ENCODE data around the gene NCF4.

Gene NCF4

DNA sequence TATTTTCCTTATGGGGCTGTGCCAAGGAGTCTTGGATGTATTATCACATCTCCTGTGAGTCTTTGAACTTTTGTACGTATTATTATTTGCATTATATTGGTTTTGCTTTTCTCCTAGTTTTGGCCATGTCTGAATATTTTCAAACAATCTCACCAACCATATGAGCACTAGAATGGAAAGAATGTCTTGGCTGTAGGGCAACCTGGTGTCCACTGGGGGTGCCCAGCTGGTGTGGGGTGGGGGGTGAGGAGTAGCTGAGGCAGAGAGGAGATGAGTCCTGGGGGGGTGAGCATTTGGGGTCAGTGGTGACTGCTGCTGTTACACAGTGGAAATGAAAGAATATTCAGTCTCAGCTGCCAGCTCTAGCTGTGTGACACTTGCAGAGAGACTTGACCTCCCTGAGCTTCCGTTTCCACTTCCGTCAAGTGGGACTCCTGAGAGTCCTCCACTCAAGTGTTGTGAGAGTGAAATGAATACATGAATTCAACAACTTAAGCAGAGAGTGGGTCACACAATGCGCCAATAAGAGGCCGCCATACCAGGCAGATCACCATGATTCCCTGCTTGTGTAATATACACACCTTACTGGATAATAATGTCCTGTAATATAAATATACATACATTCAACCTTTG lies 31.3 kb upstream of the NCF4 start:
- H3K4me1 Mint-ChIP-seq: peaks cover 11% of the 10 kb centered on the region
- no peak overlapping the region for H3K4me3 Mint-ChIP-seq
- ATAC-seq (no peak), DNase-seq (ENCODE audit: low spot score in 2 of 2) (no peak)
- no peaks in the 10 kb centered on the region for H3K36me3 Mint-ChIP-seq
- no peaks in the 10 kb centered on the region for H3K9me3 Mint-ChIP-seq
- no peak overlapping the region for H3K27ac Mint-ChIP-seq

DNA sequence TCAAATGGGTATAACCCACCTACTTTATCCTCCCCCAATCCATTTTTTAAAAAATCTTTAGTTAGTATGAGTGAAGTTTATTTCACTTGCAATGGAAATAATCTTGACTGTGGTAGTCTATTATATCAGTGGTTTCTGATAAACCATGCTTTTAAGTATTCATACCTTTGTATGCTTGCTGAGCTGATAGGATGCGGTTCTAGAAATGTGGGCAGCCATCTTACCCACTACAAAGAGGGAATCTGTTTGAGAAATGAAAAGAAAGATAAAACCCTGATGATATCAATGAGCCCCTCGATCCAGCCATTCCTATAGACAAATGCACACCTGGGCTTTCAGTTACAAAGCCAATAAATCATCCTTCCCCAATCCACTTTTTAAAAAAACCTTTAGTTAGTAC lies 30.2 kb upstream of the NCF4 start:
- ATAC-seq: no peak
- no peaks in the 10 kb centered on the region for H3K9me3 Mint-ChIP-seq

DNA sequence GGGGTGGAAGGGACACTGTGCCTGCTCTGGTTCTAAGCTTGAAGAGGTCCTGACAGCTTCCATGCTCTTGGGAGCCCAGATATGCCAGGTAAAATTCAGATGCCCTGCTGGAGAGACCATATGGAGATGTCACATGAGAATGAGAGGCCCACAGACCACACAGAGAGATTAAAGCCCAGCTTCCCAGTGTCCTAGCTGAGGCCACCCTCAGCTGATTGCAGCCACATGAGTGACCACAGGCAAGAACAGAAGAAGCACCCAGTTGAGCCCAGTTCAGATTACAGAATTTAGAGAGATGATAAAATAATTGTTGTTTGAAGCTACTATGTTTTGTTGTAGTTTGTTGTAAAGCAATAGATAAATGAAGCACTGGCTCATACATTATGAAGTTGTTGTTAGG lies 29.6 kb upstream of the NCF4 start:
- Mint-ChIP-seq H3K36me3 (no peaks in the 10 kb centered on the region), H3K27ac (no peak overlapping the region), H3K4me1 (peaks cover 11% of the 10 kb centered on the region), H3K9me3 (no peaks in the 10 kb centered on the region), H3K4me3 (no peak overlapping the region)
- DNase-seq (ENCODE audit: low spot score in 2 of 2) (no peak), ATAC-seq (no peak)

More for the DNA sequence above, 30.2 kb upstream of the NCF4 start:
- DNase-seq (ENCODE audit: low spot score in 2 of 2): no peak
- Mint-ChIP-seq H3K36me3 (no peaks in the 10 kb centered on the region), H3K27ac (no peak overlapping the region), H3K4me1 (peaks cover 11% of the 10 kb centered on the region), H3K4me3 (no peak overlapping the region)

DNA sequence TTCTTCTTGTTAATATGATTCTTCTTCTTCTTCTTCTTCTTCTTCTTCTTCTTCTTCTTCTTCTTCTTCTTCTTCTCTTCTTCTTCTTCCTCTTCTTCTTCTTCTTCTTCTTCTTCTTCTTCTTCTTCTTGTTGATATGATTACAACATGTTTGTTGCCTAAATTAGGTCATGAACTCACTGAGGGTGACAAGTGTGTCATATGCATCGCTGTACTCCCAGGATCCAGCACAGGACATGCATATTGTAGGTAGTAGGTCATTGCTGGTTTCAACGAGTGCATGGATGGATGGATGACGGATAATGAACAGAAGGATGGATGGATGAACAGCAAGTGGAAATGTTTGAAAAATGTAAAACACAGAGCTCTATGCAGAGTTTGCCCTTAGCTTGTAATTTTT lies 29.1 kb upstream of the NCF4 start:
- no peak overlapping the region for H3K4me3 Mint-ChIP-seq
- H3K4me1 Mint-ChIP-seq: peaks cover 11% of the 10 kb centered on the region
- H3K36me3 Mint-ChIP-seq: no peaks in the 10 kb centered on the region
- ATAC-seq: no peak
- H3K9me3 Mint-ChIP-seq: no peaks in the 10 kb centered on the region
- DNase-seq (ENCODE audit: low spot score in 2 of 2): no peak
- no peak overlapping the region for H3K27ac Mint-ChIP-seq

DNA sequence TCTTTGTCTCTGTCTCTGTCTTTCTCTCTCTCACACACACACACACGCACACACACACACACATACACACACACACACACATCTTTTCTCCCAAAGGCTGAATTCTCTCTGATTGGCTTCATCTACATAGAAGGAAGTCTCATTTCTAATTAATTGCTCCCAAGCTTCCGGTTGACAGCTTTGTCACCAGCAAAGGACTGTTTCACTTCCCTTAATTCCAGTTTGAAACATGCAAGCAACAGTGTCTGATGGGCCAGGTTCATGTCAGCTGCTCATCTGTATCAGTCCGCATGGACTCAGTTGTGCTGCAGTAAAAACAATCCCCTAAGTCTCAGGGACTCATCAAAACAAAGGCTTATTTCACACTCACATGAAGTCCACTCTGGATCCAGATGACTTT lies 27.7 kb upstream of the NCF4 start:
- Mint-ChIP-seq H3K9me3 (no peaks in the 10 kb centered on the region), H3K4me1 (peaks cover 11% of the 10 kb centered on the region), H3K4me3 (no peak overlapping the region), H3K27ac (no peak overlapping the region), H3K36me3 (no peaks in the 10 kb centered on the region)
- DNase-seq (ENCODE audit: low spot score in 2 of 2) (no peak), ATAC-seq (no peak)

DNA sequence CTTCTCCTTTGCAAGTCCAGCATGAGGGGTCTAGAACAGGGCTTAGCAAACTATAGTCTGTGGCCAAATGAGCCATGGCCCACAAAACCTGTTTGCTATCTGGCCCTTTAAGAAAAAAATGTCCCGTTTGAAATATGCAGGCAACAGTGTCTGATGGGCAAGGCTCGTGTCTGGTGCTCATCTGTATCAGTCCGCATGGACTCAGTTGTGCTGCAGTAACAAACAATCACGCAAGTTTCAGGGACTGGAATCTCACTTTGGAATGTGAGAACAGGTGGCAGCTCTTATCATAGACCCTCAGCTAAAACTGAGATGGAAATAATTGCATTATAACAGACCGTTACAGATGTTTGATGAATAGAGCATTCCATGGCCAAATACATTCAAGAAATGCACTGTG lies 24.9 kb upstream of the NCF4 start:
- ATAC-seq (no peak), DNase-seq (ENCODE audit: low spot score in 2 of 2) (no peak)
- no peaks in the 10 kb centered on the region for H3K36me3 Mint-ChIP-seq
- peaks cover 8% of the 10 kb centered on the region for H3K4me1 Mint-ChIP-seq
- no peaks in the 10 kb centered on the region for H3K9me3 Mint-ChIP-seq
- H3K27ac Mint-ChIP-seq: no peak overlapping the region
- H3K4me3 Mint-ChIP-seq: no peak overlapping the region

DNA sequence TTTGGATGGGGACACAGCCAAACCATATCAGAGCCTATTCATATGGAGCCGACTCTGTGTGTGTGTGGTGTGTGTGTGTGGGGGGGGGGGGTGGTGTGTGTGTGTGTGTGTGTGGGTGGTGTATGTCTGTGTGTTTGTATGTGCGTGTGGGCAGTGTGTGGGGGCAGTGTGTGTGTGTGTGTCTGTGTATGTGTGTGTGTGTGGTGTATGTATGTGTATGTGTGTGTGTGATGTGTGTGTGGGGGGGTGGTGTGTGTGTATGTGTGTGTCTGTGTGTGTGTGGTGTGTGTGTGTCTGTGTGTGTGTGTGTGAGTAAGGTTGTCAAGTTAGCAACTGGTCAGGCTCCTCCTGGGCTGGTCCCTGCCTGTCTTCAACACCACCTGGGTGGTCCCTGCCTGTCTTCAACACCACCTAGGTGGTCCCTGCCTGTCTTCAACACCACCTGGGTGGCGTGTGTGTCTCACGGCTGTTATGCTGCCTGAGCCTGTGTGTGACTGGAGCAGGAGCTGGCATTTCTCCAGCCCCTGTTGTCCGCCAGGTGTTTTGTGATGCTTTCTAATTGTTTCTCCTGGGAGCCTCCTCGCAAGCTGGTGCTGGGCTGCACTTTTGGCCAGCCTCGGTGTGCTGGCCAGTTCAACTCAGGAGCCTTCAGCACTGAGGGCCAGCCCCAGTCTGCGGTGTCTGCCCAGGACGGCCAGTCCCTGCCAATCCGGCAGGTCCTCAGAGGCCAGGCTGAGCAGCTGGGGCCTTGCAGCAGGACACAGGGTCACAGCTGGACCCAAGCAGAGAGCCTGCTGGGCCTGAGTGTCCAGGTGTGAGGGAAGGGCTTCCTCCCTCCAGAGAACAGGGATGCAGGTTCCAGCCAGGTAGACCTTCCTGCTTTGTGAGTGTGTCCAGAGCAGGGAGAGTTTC lies 22.4 kb upstream of the NCF4 start:
- no peak overlapping the region for H3K27ac Mint-ChIP-seq
- no peak for DNase-seq (ENCODE audit: low spot score in 2 of 2)
- ATAC-seq: no peak
- peaks cover 8% of the 10 kb centered on the region for H3K4me1 Mint-ChIP-seq
- H3K36me3 Mint-ChIP-seq: no peaks in the 10 kb centered on the region
- no peaks in the 10 kb centered on the region for H3K9me3 Mint-ChIP-seq
- H3K4me3 Mint-ChIP-seq: no peak overlapping the region

DNA sequence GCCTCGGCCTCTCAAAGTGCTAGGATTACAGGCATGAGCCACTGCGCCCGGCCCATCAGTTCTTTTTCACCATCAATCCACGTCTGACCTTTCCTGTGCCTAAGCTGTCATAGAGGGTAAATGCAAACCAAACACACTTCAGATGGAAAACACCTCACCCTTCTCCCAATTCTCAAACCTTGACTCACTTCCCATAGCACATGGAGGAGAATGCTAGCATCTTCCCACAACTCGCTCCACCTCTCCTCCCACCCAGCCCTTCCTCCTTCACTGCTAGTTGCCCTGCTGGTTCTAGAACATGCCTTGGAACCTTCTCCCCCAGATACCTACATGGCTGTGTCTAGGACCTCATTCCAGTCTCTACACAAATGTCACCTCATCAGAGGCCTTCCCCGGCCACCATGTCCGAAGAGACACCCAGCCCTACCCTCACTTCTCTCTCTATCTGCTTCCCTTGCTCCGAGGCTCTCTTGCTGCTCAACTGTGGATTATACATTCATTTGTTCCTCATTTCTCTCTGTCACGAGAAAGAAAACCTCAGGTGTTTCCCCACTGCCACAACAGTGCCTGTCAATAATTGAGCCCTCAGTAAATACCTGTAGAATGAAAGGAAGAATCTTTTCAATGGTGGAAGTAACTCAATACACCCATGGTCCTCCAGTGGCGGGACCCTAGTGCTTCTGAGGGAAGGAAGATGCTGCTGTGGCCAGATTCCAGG lies 21.3 kb upstream of the NCF4 start:
- H3K27ac Mint-ChIP-seq: no peak overlapping the region
- H3K4me3 Mint-ChIP-seq: no peak overlapping the region
- no peaks in the 10 kb centered on the region for H3K9me3 Mint-ChIP-seq
- ATAC-seq: no peak
- no peak for DNase-seq (ENCODE audit: low spot score in 2 of 2)
- H3K36me3 Mint-ChIP-seq: no peaks in the 10 kb centered on the region
- H3K4me1 Mint-ChIP-seq: peaks cover 8% of the 10 kb centered on the region

DNA sequence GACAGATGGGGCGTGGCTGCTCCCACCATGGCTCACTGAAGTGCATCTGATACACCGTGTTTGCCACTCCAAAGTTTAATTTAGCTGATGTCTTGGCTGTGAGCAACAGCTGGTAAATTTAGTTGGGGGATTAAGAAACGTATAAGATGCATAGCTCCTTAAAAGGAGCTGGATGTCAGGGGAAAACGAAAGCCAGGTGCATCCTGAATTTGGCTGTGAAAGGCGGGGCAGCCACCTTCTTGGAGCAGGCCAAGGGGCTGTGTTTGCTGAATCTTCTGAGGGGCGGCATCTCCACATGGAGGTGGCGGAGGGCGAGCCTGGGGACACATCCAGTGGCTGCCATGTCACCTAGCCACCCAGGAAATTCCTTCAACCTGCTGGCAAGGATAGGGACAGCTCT lies 20.7 kb upstream of the NCF4 start:
- Mint-ChIP-seq H3K36me3 (no peaks in the 10 kb centered on the region), H3K27ac (no peak overlapping the region), H3K4me1 (peaks cover 8% of the 10 kb centered on the region), H3K4me3 (no peak overlapping the region), H3K9me3 (no peaks in the 10 kb centered on the region)
- ATAC-seq: no peak
- no peak for DNase-seq (ENCODE audit: low spot score in 2 of 2)

DNA sequence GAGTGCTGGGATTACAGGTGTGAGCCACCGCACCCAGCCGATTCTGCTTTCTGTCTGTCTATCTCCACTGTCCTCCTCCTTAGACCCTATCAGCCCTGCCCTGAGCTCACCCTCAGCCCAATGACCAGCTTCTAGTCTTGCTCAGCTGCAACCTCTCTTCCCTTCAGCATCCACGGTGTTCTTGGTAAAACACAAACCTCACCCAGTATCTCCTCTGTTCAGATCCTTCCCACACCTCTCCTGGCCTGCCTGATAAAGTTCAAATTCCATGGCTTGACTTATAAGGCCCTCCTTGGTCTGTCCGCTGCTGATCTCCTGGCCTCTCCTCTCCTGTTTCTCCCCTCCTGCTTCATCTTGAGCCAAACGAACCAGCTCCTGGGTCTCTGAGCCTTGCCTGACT lies 14.5 kb upstream of the NCF4 start:
- Mint-ChIP-seq H3K4me3 (no peak overlapping the region), H3K36me3 (no peaks in the 10 kb centered on the region), H3K4me1 (no peaks in the 10 kb centered on the region), H3K9me3 (no peaks in the 10 kb centered on the region), H3K27ac (no peak overlapping the region)
- ATAC-seq (no peak), DNase-seq (ENCODE audit: low spot score in 2 of 2) (no peak)

DNA sequence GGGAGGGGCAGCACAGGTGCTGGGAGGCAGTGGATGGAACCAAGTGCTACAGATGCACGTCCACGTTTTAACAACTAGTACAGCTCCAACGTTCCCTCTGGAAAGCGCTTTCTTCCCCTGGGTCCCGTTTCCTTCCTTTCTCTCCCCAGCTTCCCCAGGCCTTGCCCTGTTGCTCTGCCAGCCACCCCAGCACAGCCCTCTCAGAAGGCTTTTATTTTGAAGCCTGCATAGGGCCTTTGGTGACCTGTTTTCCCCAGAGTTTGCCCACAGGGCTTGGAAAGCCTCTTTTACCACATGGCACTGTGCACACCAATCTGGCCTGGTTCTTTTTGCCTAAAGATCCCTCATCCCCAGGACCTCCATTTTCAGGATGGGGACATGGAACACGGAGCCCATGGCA lies 13.9 kb upstream of the NCF4 start:
- ATAC-seq: no peak
- Mint-ChIP-seq H3K4me1 (no peaks in the 10 kb centered on the region), H3K27ac (no peak overlapping the region)

DNA sequence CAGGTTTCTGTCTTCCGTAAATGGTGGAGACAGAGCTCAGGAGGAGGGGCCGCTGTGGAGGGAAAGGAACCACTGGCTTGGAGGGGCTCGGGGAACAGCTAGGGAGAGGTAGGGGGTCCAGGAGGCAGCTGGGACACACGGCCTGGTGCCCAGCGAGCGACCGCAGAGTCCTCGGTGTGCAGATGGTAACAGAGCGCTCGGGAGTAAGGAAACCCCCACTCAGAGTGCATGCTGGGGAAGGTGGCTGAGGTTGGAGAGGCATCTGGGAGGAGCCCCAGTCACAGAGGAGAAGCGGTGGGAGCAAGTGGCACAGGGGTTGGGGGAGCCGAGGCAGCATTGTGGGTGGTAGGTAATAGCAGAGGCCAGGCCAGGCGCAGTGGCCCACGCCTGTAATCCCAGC lies 10.8 kb upstream of the NCF4 start:
- Mint-ChIP-seq H3K27ac (no peak overlapping the region), H3K9me3 (no peaks in the 10 kb centered on the region)
- ATAC-seq: no peak

More for the DNA sequence above, 13.9 kb upstream of the NCF4 start:
- Mint-ChIP-seq H3K36me3 (no peaks in the 10 kb centered on the region), H3K9me3 (no peaks in the 10 kb centered on the region), H3K4me3 (no peak overlapping the region)
- DNase-seq (ENCODE audit: low spot score in 2 of 2): no peak

DNA sequence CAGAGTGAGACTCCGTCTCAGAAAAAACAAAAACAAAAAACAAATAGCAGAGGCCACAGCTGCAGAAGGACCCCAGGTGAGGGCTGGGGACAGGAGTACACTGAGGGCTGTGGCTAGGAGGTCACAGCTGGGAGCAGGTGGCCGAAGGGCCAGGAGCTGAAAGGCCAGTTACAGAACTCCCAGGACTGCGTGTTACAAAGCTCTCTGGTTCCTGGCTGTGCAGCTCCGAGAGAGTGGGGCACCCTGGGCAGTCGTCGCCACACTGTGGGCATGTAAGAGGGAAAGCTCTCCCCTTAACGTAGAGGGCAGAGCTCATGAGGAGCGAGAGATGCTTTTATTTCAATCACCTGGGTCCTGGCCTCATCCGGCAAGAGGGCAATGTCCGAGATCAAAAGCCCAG lies 10.1 kb upstream of the NCF4 start:
- no peak for DNase-seq (ENCODE audit: low spot score in 2 of 2)
- no peak overlapping the region for H3K4me3 Mint-ChIP-seq

More for the DNA sequence above, 10.8 kb upstream of the NCF4 start:
- H3K4me1 Mint-ChIP-seq: peaks cover 15% of the 10 kb centered on the region
- DNase-seq (ENCODE audit: low spot score in 2 of 2): no peak
- H3K4me3 Mint-ChIP-seq: no peak overlapping the region
- H3K36me3 Mint-ChIP-seq: no peaks in the 10 kb centered on the region

DNA sequence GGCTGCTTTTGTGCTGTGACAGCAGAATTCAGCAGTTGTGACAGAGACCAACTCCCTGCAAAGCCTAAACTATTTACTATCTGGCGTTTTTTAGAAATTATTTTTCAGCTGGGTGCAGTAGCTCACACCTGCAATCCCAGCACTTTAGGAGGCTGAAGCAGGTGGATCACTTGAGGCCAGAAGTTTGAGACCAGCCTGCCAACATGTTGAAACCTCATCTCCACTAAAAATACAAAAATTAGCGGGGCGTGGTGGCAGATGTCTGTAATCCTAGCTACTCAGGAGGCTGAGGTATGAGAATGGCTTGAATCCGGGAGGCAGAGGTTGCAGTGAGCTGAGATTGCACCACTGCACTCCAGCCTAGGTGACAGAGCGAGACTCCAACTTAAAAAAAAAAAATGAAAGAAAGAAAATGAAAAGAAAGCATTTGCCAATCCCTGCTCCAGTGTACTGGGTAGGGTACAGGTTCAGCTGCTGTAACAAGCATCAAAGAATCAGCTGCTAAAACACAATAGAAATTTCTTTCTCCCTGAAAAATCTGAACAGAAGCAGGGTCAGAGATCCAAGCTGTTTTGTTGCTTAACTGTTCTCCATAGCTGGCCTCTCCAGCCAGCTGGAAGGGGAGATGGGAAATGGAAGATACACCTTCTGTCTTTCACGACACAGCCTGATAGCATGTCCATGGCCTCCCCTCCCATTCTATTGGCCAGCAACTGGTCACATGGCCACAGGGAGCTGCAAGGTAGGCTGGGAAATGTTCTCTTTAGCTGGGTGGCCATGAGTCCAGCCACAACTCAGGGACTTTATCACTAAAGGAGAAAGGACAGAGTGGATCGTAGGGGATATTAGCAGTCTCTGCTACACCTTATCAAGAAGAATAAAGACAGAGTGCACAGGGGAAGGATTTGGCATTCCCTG lies 8.5 kb upstream of the NCF4 start:
- peak overlapping the region; percentile 97 for H3K27ac Mint-ChIP-seq
- peak overlapping the region; percentile 58 for H3K4me3 Mint-ChIP-seq
- DNase-seq (ENCODE audit: low spot score in 2 of 2): no peak
- no peaks in the 10 kb centered on the region for H3K9me3 Mint-ChIP-seq
- H3K36me3 Mint-ChIP-seq: no peaks in the 10 kb centered on the region
- no peak for ATAC-seq
- H3K4me1 Mint-ChIP-seq: peaks cover 24% of the 10 kb centered on the region

More for the DNA sequence above, 10.1 kb upstream of the NCF4 start:
- Mint-ChIP-seq H3K9me3 (no peaks in the 10 kb centered on the region), H3K4me1 (peaks cover 15% of the 10 kb centered on the region), H3K27ac (no peak overlapping the region), H3K36me3 (no peaks in the 10 kb centered on the region)
- no peak for ATAC-seq
